Neuronal stem cell (in vitro differentiated cells): Measurements from ENCODE around the gene TGFB2.

ENCODE experiments used
- DNase-seq: peaks from one replicate; pipeline ENCODE4 v3.0.0-alpha.2; 2013; ENCODE audit warnings: low spot score
- H2AFZ ChIP-seq: one replicate; pipeline ENCODE4 v1.6.1; 2013; ENCODE audit warnings: mild to moderate bottlenecking, low read length, inconsistent platforms
- H2AK5ac ChIP-seq: 2 replicates; pipeline ENCODE4 v1.6.1; 2013; ENCODE audit warnings: low read depth, mild to moderate bottlenecking, inconsistent platforms, low read length, moderate library complexity, mixed read lengths
- H2BK120ac ChIP-seq: 2 replicates; pipeline ENCODE4 v1.6.1; 2013; ENCODE audit warnings: low read depth, mild to moderate bottlenecking, inconsistent platforms, low read length, moderate library complexity, mixed read lengths
- H2BK12ac ChIP-seq: one replicate; pipeline ENCODE4 v1.6.1; 2013; ENCODE audit warnings: low read length, inconsistent platforms
- H2BK15ac ChIP-seq: 2 replicates; pipeline ENCODE4 v1.6.1; 2013; ENCODE audit warnings: mild to moderate bottlenecking, low read length, inconsistent platforms, mixed read lengths
- H2BK5ac ChIP-seq: one replicate; pipeline ENCODE4 v1.6.1; 2013; ENCODE audit warnings: inconsistent platforms, mild to moderate bottlenecking, low read length, moderate library complexity
- H3K14ac ChIP-seq: one replicate; pipeline ENCODE4 v1.6.1; 2013; ENCODE audit warnings: low read length, inconsistent platforms
- H3K18ac ChIP-seq: 2 replicates; pipeline ENCODE4 v1.6.1; 2013; ENCODE audit warnings: low read length, inconsistent platforms
- H3K23ac ChIP-seq: 2 replicates; pipeline ENCODE4 v1.6.1; 2013; ENCODE audit warnings: low read depth, mild to moderate bottlenecking, mixed read lengths, low read length, inconsistent platforms; ENCODE audit not compliant: poor library complexity
- H3K27ac ChIP-seq: replicated peaks from 3 replicates; pipeline ENCODE4 v1.5.1; 2013; ENCODE audit warnings: low read length, inconsistent platforms
- H3K27me3 ChIP-seq, 3 experiments: 2 replicates each; pipeline ENCODE4 v1.6.1; 2013; ENCODE audit warnings: low read length in 3 of 3, mild to moderate bottlenecking in 2 of 3, inconsistent platforms in 1 of 3, low read depth in 1 of 3, mixed read lengths in 1 of 3, moderate library complexity in 1 of 3; ENCODE audit not compliant: control insufficient read depth in 3 of 3, insufficient read depth in 3 of 3
- H3K36me3 ChIP-seq, 2 donors: replicated peaks in 1 of 2; 2 replicates each; pipeline ENCODE4 v1.6.1; 2013; ENCODE audit warnings: low read length in 2 of 2; ENCODE audit not compliant: control insufficient read depth in 2 of 2, insufficient read depth in 2 of 2
- H3K4ac ChIP-seq: 2 replicates; pipeline ENCODE4 v1.6.1; 2013; ENCODE audit warnings: inconsistent platforms, mild to moderate bottlenecking, low read length, moderate library complexity
- H3K4me1 ChIP-seq, 2 donors: 1 replicate in 1 of 2; 2 replicates in 1 of 2; pipeline ENCODE4 v1.6.1; 2013; ENCODE audit warnings: low read length in 2 of 2, low read depth in 1 of 2; ENCODE audit not compliant: control insufficient read depth in 2 of 2, insufficient read depth in 1 of 2
- H3K4me2 ChIP-seq: one replicate; pipeline ENCODE4 v1.6.1; 2013; ENCODE audit warnings: mild to moderate bottlenecking, low read length, inconsistent platforms; ENCODE audit not compliant: insufficient read depth, poor library complexity, severe bottlenecking
- H3K4me3 ChIP-seq, 2 donors: 2 replicates each; pipeline ENCODE4 v1.5.1; 2013; ENCODE audit warnings: low read length in 2 of 2, mild to moderate bottlenecking in 2 of 2, inconsistent platforms in 1 of 2, moderate library complexity in 1 of 2
- H3K79me1 ChIP-seq: one replicate; pipeline ENCODE4 v1.6.1; 2013; ENCODE audit warnings: low read depth, mild to moderate bottlenecking, inconsistent platforms, low read length, moderate library complexity
- H3K9ac ChIP-seq: one replicate; pipeline ENCODE4 v1.6.1; 2013; ENCODE audit warnings: mild to moderate bottlenecking, low read depth, low read length, inconsistent platforms; ENCODE audit not compliant: poor library complexity
- H3K9me3 ChIP-seq, 2 donors: replicated peaks in 1 of 2; 2 replicates each; pipeline versions ENCODE3 to v1.6.1; 2013; ENCODE audit warnings: low read length in 2 of 2, mild to moderate bottlenecking in 2 of 2, inconsistent platforms in 1 of 2, low read depth in 1 of 2, mixed read lengths in 1 of 2, moderate library complexity in 1 of 2; ENCODE audit not compliant: control insufficient read depth in 2 of 2, insufficient read depth in 1 of 2
- H4K8ac ChIP-seq: one replicate; pipeline ENCODE4 v1.6.1; 2013; ENCODE audit warnings: low read depth, mild to moderate bottlenecking, inconsistent platforms, low read length, moderate library complexity
- H4K91ac ChIP-seq: one replicate; pipeline ENCODE4 v1.6.1; 2013; ENCODE audit warnings: low read length, low read depth, mild to moderate bottlenecking, inconsistent platforms; ENCODE audit not compliant: poor library complexity
- WGBS, 2 donors: extraction: QIAGEN DNeasy Blood & Tissue Kit; methylation state at CpG; one replicate each; pipeline ENCODE4 v1.1.7; 2013; ENCODE audit warnings: missing lambda C conversion rate in 2 of 2, mixed read lengths in 1 of 2; ENCODE audit not compliant: insufficient read length in 2 of 2, insufficient replicate concordance in 1 of 2; ENCODE audit errors: extremely low coverage in 2 of 2; 5-methylcytosine and 5-hydroxymethylcytosine counted together

TGFB2 gene

GRCh38 chr1:218421531-218421930 is 76.4 kb downstream of the TGFB2 start:
- no peak overlapping the region for H3K18ac ChIP-seq
- no peak for DNase-seq
- no peak overlapping the region for H3K9ac ChIP-seq
- no peaks in the 10 kb centered on the region for H3K79me1 ChIP-seq
- no peak overlapping the region for H3K4me3 ChIP-seq
- H4K91ac ChIP-seq = no peak overlapping the region
- H3K4ac ChIP-seq = no peak overlapping the region
- H3K27ac ChIP-seq = no peak overlapping the region
- no peaks in the 10 kb centered on the region for H3K36me3 ChIP-seq
- H2BK12ac ChIP-seq = no peak overlapping the region
- H3K27me3 ChIP-seq = no peaks in the 10 kb centered on the region
- H2BK15ac ChIP-seq = no peak overlapping the region
- H3K9me3 ChIP-seq = peaks cover 0 to 3% of the 10 kb centered on the region in 2 donors
- no peak overlapping the region for H3K14ac ChIP-seq
- H2AK5ac ChIP-seq = no peak overlapping the region
- H4K8ac ChIP-seq = no peak overlapping the region
- no peak overlapping the region for H2BK120ac ChIP-seq
- H2BK5ac ChIP-seq = no peak overlapping the region
- peaks cover 2 to 3% of the 10 kb centered on the region in 2 donors for H3K4me1 ChIP-seq
- no peak overlapping the region for H3K4me2 ChIP-seq
- no peak overlapping the region for H3K23ac ChIP-seq
- H2AFZ ChIP-seq = no peak overlapping the region

- H3K4me2 ChIP-seq = no peak overlapping the region
- no peak overlapping the region for H3K14ac ChIP-seq
Measured at GRCh38 chr1:218424502-218424901, 79.4 kb downstream of the TGFB2 start.

GRCh38 chr1:218425647-218426342 is 80.7 kb downstream of the TGFB2 start:
- H3K36me3 ChIP-seq = no peaks in the 10 kb centered on the region

More at GRCh38 chr1:218424502-218424901, 79.4 kb downstream of the TGFB2 start:
- H3K4me3 ChIP-seq = no peak overlapping the region
- H2AFZ ChIP-seq = no peak overlapping the region
- H3K18ac ChIP-seq = no peak overlapping the region
- no peaks in the 10 kb centered on the region for H3K79me1 ChIP-seq
- H3K23ac ChIP-seq = no peak overlapping the region
- no peak overlapping the region for H2BK12ac ChIP-seq
- DNase-seq = no peak
- no peaks in the 10 kb centered on the region for H3K9me3 ChIP-seq
- H3K36me3 ChIP-seq = no peaks in the 10 kb centered on the region
- no peak overlapping the region for H3K4ac ChIP-seq
- H3K27ac ChIP-seq = no peak overlapping the region
- no peak overlapping the region for H4K91ac ChIP-seq
- H2BK120ac ChIP-seq = no peak overlapping the region
- no peak overlapping the region for H2BK15ac ChIP-seq
- peaks cover 2 to 3% of the 10 kb centered on the region in 2 donors for H3K4me1 ChIP-seq
- H4K8ac ChIP-seq = no peak overlapping the region
- no peak overlapping the region for H3K9ac ChIP-seq
- no peak overlapping the region for H2BK5ac ChIP-seq
- no peak overlapping the region for H2AK5ac ChIP-seq
- no peaks in the 10 kb centered on the region for H3K27me3 ChIP-seq

GRCh38 chr1:218426343-218426657 is 81.2 kb downstream of the TGFB2 start:
- no peaks in the 10 kb centered on the region for H3K27me3 ChIP-seq
- WGBS, 2 donors = no CpG with 5 or more reads among the region's 1 CpG
- no peak overlapping the region for H2BK120ac ChIP-seq
- H3K9me3 ChIP-seq = no peaks in the 10 kb centered on the region
- H4K91ac ChIP-seq = no peak overlapping the region
- H3K36me3 ChIP-seq = no peaks in the 10 kb centered on the region
- H2BK12ac ChIP-seq = no peak overlapping the region
- no peak overlapping the region for H3K18ac ChIP-seq
- no peak overlapping the region for H3K14ac ChIP-seq
- H3K23ac ChIP-seq = no peak overlapping the region
- H2BK5ac ChIP-seq = no peak overlapping the region
- H3K4me2 ChIP-seq = no peak overlapping the region
- H2BK15ac ChIP-seq = no peak overlapping the region
- no peaks in the 10 kb centered on the region for H3K79me1 ChIP-seq
- H3K4ac ChIP-seq = no peak overlapping the region
- H3K27ac ChIP-seq = no peak overlapping the region
- H3K4me1 ChIP-seq = peaks cover 2 to 3% of the 10 kb centered on the region in 2 donors
- no peak overlapping the region for H3K4me3 ChIP-seq
- no peak overlapping the region for H2AFZ ChIP-seq
- no peak overlapping the region for H2AK5ac ChIP-seq
- DNase-seq = no peak
- no peak overlapping the region for H3K9ac ChIP-seq
- no peak overlapping the region for H4K8ac ChIP-seq

More at GRCh38 chr1:218425647-218426342, 80.7 kb downstream of the TGFB2 start:
- no peak overlapping the region for H2AFZ ChIP-seq
- no peak overlapping the region for H2BK12ac ChIP-seq
- no peak overlapping the region for H3K27ac ChIP-seq
- WGBS, 2 donors = no CpG with 5 or more reads among the region's 5 CpGs
- no peak overlapping the region for H3K23ac ChIP-seq
- H3K9ac ChIP-seq = no peak overlapping the region
- H3K4me1 ChIP-seq = peaks cover 2 to 3% of the 10 kb centered on the region in 2 donors
- no peak overlapping the region for H3K18ac ChIP-seq
- H2BK15ac ChIP-seq = no peak overlapping the region
- H2BK5ac ChIP-seq = no peak overlapping the region
- no peaks in the 10 kb centered on the region for H3K9me3 ChIP-seq
- H2BK120ac ChIP-seq = no peak overlapping the region
- H3K27me3 ChIP-seq = no peaks in the 10 kb centered on the region
- H3K4me2 ChIP-seq = no peak overlapping the region
- H3K4me3 ChIP-seq = no peak overlapping the region
- H4K91ac ChIP-seq = no peak overlapping the region
- H3K4ac ChIP-seq = no peak overlapping the region
- H4K8ac ChIP-seq = no peak overlapping the region
- H3K79me1 ChIP-seq = no peaks in the 10 kb centered on the region
- no peak overlapping the region for H2AK5ac ChIP-seq
- H3K14ac ChIP-seq = no peak overlapping the region
- DNase-seq = no peak
